Measurements from ENCODE around the gene RABIF. TPM values are rescaled to one million over a fixed set of nuclear protein-coding genes. Genes with fewer than 3 reads are reported as not detected.
A peak's percentile ranks its signal among the peaks of the same experiment; 100 is the strongest.
"Not testable (repeated sequence)": the region's sequence is repeated elsewhere in the genome, so short reads cannot be mapped to it uniquely, and the experiment has no call there.

The RABIF gene
- 10.5 and 11.9 TPM in 2 replicates for total RNA-seq (2014; rRNA removed; shearing (Covaris generic))

GRCh38 chr1:202888531-202889360 is at the start of gene RABIF:
Gene RABIF (minus strand): TSS chr1:202889149. CDS start chr1:202889098, 51 bp downstream.
- H3K27me3 ChIP-seq: no peaks in the 10 kb centered on the region
- H3K4me3 ChIP-seq: peak within 1 kb of the TSS; percentile 85
- H3K36me3 ChIP-seq: no peaks in the 10 kb centered on the region; the same call in 1 of the 2 replicates
- no peaks in the 10 kb centered on the region for H3K9me3 ChIP-seq (replicated peaks)
- peak; percentile 97 to 98 for DNase-seq
- peak within 1 kb of the TSS; percentile 46 for H3K27ac ChIP-seq
- H3K4me1 ChIP-seq: peaks cover 4% of the 10 kb centered on the region; the same call in 1 of the 2 replicates

GRCh38 chr1:202938287-202938925 is 49.5 kb upstream of the RABIF start:
- DNase-seq: peak in 1 of 2 experiments; percentile 22
- 0 out of 2 replicates have a peak, but pooled peaks cover 4% of the 10 kb centered on the region for H3K9me3 ChIP-seq (replicated peaks)
- H3K4me1 ChIP-seq: no peaks in the 10 kb centered on the region
- H3K4me3 ChIP-seq: no peak overlapping the region
- H3K27me3 ChIP-seq: no peaks in the 10 kb centered on the region
- peaks cover 30% of the 10 kb centered on the region for H3K36me3 ChIP-seq
- no peak overlapping the region for H3K27ac ChIP-seq

GRCh38 chr1:202936409-202936808 is 47.5 kb upstream of the RABIF start:
- not testable (repeated sequence) for H3K4me1 ChIP-seq; H3K27ac ChIP-seq; H3K4me3 ChIP-seq; H3K27me3 ChIP-seq; H3K9me3 ChIP-seq (replicated peaks); DNase-seq
- peaks cover 12% of the 10 kb centered on the region for H3K36me3 ChIP-seq

- Histone ChIP-seq H3K36me3 (peaks cover 7% of the 10 kb centered on the region), H3K9me3 (replicated peaks) (0 out of 2 replicates have a peak, but pooled peaks cover 5% of the 10 kb centered on the region), H3K27me3 (no peaks in the 10 kb centered on the region), H3K27ac (no peak overlapping the region), H3K4me3 (no peak overlapping the region), H3K4me1 (no peaks in the 10 kb centered on the region)
- no peak for DNase-seq
Observed at GRCh38 chr1:202935844-202936243, 46.9 kb upstream of the RABIF start.

GRCh38 chr1:202934755-202935154 is 45.8 kb upstream of the RABIF start:
- no peaks in the 10 kb centered on the region; the same call in 1 of the 2 replicates for H3K36me3 ChIP-seq
- no peak overlapping the region for H3K27ac ChIP-seq
- no peak for DNase-seq
- no peaks in the 10 kb centered on the region for H3K4me1 ChIP-seq
- 0 out of 2 replicates have a peak, but pooled peaks cover 5% of the 10 kb centered on the region for H3K9me3 ChIP-seq (replicated peaks)
- no peak overlapping the region for H3K4me3 ChIP-seq
- H3K27me3 ChIP-seq: no peaks in the 10 kb centered on the region

DNA sequence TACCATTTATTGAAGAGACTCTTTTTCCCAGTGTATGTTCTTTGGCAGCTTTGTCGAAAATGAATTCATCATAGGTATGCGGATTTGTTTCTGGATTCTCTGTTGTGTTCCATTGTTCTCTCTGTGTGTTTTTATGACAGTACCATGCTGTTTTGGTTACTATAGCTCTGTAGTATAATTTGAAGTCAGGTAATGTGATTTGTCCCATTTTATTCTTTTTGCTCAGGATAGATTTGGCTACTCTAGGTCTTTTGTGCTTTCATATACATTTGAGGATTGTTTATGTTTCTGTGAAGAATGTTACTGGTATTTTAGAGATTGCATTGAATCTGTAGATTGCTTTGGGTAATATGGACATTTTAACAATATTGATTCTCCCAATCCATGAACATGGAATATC is 43.5 kb upstream of the RABIF start:
- Histone ChIP-seq H3K27me3 (no peaks in the 10 kb centered on the region), H3K9me3 (replicated peaks) (0 out of 2 replicates have a peak, but pooled peaks cover 5% of the 10 kb centered on the region), H3K36me3 (no peaks in the 10 kb centered on the region), H3K4me1 (no peaks in the 10 kb centered on the region), H3K27ac (no peak overlapping the region), H3K4me3 (no peak overlapping the region)
- DNase-seq: no peak

- no peaks in the 10 kb centered on the region for H3K9me3 ChIP-seq (replicated peaks)
- peak within 1 kb of the TSS; percentile 57 for H3K27ac ChIP-seq
- peak; percentile 99 for DNase-seq
- H3K36me3 ChIP-seq: no peaks in the 10 kb centered on the region
- H3K4me3 ChIP-seq: peak within 1 kb of the TSS; percentile 76
- H3K27me3 ChIP-seq: no peaks in the 10 kb centered on the region
- peaks cover 3% of the 10 kb centered on the region; the same call in 1 of the 2 replicates for H3K4me1 ChIP-seq
Observed at GRCh38 chr1:202926581-202927491, 37.9 kb upstream of the RABIF start, which contains the start of gene KLHL12. Gene KLHL12 (minus strand): TSS chr1:202927234. CDS start chr1:202925162, 2,072 bp downstream.

- H3K27ac ChIP-seq: no peak overlapping the region
- H3K4me3 ChIP-seq: no peak overlapping the region
- no peaks in the 10 kb centered on the region for H3K9me3 ChIP-seq (replicated peaks)
- peaks cover 3% of the 10 kb centered on the region; the same call in 1 of the 2 replicates for H3K4me1 ChIP-seq
- peaks cover 6% of the 10 kb centered on the region; the same call in 1 of the 2 replicates for H3K36me3 ChIP-seq
- H3K27me3 ChIP-seq: no peaks in the 10 kb centered on the region
- no peak for DNase-seq
Observed at GRCh38 chr1:202923533-202923932, 34.6 kb upstream of the RABIF start.

GRCh38 chr1:202919615-202920014 is 30.7 kb upstream of the RABIF start:
- peaks cover 25% of the 10 kb centered on the region for H3K36me3 ChIP-seq
- no peak for DNase-seq

GRCh38 chr1:202915146-202915545 is 26.2 kb upstream of the RABIF start:
- peaks cover 45% of the 10 kb centered on the region for H3K36me3 ChIP-seq
- DNase-seq: no peak
- no peak overlapping the region for H3K27ac ChIP-seq
- no peaks in the 10 kb centered on the region for H3K27me3 ChIP-seq
- H3K4me3 ChIP-seq: no peak overlapping the region
- H3K9me3 ChIP-seq (replicated peaks): no peaks in the 10 kb centered on the region
- H3K4me1 ChIP-seq: no peaks in the 10 kb centered on the region

More at GRCh38 chr1:202919615-202920014, 30.7 kb upstream of the RABIF start:
- Histone ChIP-seq H3K27me3 (no peaks in the 10 kb centered on the region), H3K4me1 (no peaks in the 10 kb centered on the region), H3K27ac (no peak overlapping the region), H3K9me3 (replicated peaks) (no peaks in the 10 kb centered on the region), H3K4me3 (no peak overlapping the region)

DNA sequence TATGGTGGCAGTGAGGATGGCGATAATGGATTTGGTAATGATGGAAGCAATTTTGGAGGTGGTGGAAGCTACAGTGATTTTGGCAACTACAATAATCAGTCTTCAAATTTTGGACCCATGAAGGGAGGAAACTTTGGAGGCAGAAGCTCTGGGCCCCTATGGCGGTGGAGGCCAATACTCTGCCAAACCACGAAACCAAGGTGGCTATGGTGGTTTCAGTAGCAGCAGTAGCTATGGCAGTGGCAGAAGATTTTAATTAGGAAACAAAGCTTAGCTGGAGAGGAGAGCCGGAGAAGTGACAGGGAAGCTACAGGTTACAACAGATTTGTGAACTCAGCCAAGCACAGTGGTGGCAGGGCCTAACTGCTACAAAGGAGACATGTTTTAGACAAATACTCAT is 23.5 kb upstream of the RABIF start:
- H3K27me3 ChIP-seq; H3K4me3 ChIP-seq; H3K27ac ChIP-seq; H3K9me3 ChIP-seq (replicated peaks); DNase-seq; H3K4me1 ChIP-seq: not testable (repeated sequence)
- peaks cover 42% of the 10 kb centered on the region for H3K36me3 ChIP-seq

DNA sequence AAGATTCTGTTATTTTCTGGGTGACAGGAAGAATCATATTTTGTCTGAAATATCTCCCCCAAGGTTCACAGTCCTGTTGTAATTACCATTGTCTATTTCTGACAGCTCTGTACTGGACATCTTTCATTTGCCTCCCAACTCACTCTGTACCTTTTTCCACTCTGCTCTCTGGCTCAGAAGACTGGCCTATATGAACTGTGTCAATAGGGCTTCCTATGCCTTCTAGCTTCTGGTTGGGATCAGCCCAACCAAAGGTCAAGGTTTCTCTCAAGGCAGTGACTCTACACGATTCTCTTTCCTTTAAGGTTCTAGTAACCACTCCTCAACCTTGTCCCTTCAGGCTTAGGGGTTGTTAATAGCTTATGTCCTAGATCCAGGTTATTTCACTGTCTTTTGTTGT is 20.5 kb upstream of the RABIF start:
- Histone ChIP-seq H3K36me3 (peaks cover 32% of the 10 kb centered on the region), H3K27me3 (no peaks in the 10 kb centered on the region), H3K9me3 (replicated peaks) (no peaks in the 10 kb centered on the region), H3K4me1 (no peaks in the 10 kb centered on the region), H3K27ac (no peak overlapping the region), H3K4me3 (no peak overlapping the region)
- DNase-seq: no peak

- no peak overlapping the region for H3K4me3 ChIP-seq
- H3K36me3 ChIP-seq: peaks cover 30% of the 10 kb centered on the region
- H3K9me3 ChIP-seq (replicated peaks): no peaks in the 10 kb centered on the region
- DNase-seq: no peak
- no peaks in the 10 kb centered on the region for H3K4me1 ChIP-seq
- no peaks in the 10 kb centered on the region for H3K27me3 ChIP-seq
- H3K27ac ChIP-seq: no peak overlapping the region
Observed at GRCh38 chr1:202908998-202909397, 20.0 kb upstream of the RABIF start.

DNA sequence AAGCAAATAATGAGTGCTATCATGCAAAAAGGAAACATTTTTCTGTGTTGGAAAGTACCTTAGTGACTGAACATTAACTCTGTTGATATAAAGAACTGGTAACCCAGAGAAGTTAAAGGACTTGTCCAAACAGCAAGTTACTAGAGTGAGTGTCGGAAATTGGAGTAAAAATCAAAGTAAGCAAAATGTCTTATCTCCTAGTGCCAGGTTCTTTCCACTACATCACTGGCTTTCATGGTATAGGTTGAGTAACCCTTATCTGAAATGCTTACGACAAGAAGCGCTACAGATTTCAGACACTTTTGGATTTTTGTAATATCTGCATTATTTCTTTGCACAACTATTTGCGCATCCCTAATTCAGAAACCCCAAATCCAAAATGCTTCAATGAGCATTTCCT is 16.4 kb upstream of the RABIF start:
- H3K4me1 ChIP-seq: no peaks in the 10 kb centered on the region
- no peak overlapping the region for H3K4me3 ChIP-seq
- H3K36me3 ChIP-seq: peaks cover 17% of the 10 kb centered on the region
- H3K27me3 ChIP-seq: no peaks in the 10 kb centered on the region
- H3K27ac ChIP-seq: no peak overlapping the region
- no peak for DNase-seq
- no peaks in the 10 kb centered on the region for H3K9me3 ChIP-seq (replicated peaks)
